H1 (cell line): Measurements from ENCODE around the gene ITPKB. TPM values are rescaled to one million over a fixed set of nuclear protein-coding genes. Genes with fewer than 3 reads are reported as not detected.

Experiments used
- CBX8 ChIP-seq: fragments of 300-800, 300-1000 bp; sonication (generic); IDR thresholded peaks from 2 replicates; pipeline ENCODE4 v1.7.1; 2016; ENCODE audit warnings: low read depth, low read length, borderline replicate concordance
- CEBPB ChIP-seq: IDR thresholded peaks from 2 replicates; pipeline ENCODE4 v1.6.1; 2012; ENCODE audit warnings: low read depth, low read length
- CHD1 ChIP-seq: IDR thresholded peaks from 2 replicates; pipeline ENCODE4 v1.6.1; 2012; ENCODE audit warnings: low read depth, low read length, improper control_type of control experiment
- EGR1 ChIP-seq: IDR thresholded peaks from 2 replicates; pipeline ENCODE4 v1.6.1; 2011; ENCODE audit warnings: low read depth, low read length, borderline replicate concordance
- JUND ChIP-seq: IDR thresholded peaks from 2 replicates; pipeline ENCODE4 v1.6.1; 2011; ENCODE audit warnings: mild to moderate bottlenecking, improper control_type of control experiment, low read length
- SP1 ChIP-seq: IDR thresholded peaks from 2 replicates; pipeline ENCODE4 v1.6.1; 2011; ENCODE audit warnings: low read depth, low read length
- polyA plus RNA-seq, 7 experiments: library from polyadenylated mRNA; depleted of rRNA in 3 of 7; stranded (reverse) in 5 of 7; unstranded in 2 of 7; fragments of >200 nt in 5 of 7; fragments of 200-250 nt in 2 of 7; gene quantifications; 1 replicate in 5 of 7; 2 replicates in 1 of 7; 4 replicates in 1 of 7; pipeline versions ENCODE4 v1.2.1 to v1.2.3, GENCODE V29; 2011 to 2013; ENCODE audit warnings: missing spikeins in 2 of 7, mixed read lengths in 2 of 7
- total RNA-seq: library from RNA; stranded (reverse); fragmentation: NEBNext Ultra II Directional; extraction: Animal tissue kit (Norgen Biotek cat#: 25700); gene quantifications from 2 replicates; pipeline ENCODE4 v1.2.1, GENCODE V29; 2021
- TF ChIP-seq, protein P1 (sequence below): IDR thresholded peaks from 2 replicates; pipeline ENCODE4 v1.6.1; 2012; ENCODE audit warnings: low read length, inconsistent platforms

Gene ITPKB
- total and polyA plus RNA-seq, 2 of the 8 experiments (the other 6 are each of a cell fraction or from before 2014, with no cell fraction given), result 1.7 to 4.8 TPM

DNA sequence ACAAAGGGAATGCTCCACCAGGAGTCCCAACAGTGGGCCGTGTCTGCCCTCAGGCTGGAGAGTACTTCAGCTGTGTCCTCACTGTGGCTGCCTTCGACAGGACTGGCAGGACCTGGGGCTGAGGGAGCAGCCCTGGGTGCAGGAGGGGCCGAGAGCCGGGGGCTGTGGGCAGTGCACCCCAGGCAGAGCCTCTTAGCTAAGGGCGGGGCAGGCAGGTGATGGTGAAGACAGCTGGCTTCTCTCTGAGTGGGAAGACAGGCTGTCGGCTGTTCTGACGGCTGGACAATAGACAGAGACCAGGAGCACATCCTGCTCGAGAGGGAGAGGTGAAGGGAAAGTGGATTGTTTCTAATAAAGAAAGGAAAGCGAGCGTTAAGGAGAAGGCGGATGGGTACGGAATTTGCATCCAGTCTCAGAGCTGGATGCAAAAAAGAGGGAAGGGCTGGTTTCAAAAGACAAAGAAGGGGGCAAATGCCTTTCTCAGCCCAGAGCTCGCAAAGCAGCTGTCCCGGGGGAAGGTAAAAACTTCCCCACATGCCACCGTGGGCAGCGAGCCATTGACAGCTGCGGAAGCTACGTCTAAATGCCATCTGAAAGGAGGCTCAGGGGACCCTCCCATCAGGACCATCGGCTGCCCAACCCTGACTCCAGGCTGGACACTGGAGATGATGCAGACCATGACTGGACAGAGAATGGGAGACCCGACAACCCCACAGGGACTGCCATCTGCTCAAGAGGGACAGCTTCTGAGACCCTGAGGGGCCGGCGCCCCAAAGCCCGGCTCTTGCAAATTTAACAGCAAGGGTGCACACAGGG lies 98.6 kb downstream of the ITPKB start (continued):
- TF ChIP-seq, protein P1, sequence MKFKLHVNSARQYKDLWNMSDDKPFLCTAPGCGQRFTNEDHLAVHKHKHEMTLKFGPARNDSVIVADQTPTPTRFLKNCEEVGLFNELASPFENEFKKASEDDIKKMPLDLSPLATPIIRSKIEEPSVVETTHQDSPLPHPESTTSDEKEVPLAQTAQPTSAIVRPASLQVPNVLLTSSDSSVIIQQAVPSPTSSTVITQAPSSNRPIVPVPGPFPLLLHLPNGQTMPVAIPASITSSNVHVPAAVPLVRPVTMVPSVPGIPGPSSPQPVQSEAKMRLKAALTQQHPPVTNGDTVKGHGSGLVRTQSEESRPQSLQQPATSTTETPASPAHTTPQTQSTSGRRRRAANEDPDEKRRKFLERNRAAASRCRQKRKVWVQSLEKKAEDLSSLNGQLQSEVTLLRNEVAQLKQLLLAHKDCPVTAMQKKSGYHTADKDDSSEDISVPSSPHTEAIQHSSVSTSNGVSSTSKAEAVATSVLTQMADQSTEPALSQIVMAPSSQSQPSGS, result no peak
- no peak for TF ChIP-seq JUND
- no peak for TF ChIP-seq CBX8
- no peak for TF ChIP-seq SP1
- TF ChIP-seq CHD1, result no peak
- TF ChIP-seq CEBPB, result no peak
- TF ChIP-seq EGR1, result no peak
- TF ChIP-seq, all 59 proteins: peak for 0
